UCSD-AML1 (cell line): ENCODE data around the gene PARP6.

ENCODE experiments used
- DNase-seq: peaks from one replicate; lab custom pipeline; 2025; ENCODE audit not compliant: unreplicated experiment; lab: John Stamatoyannopoulos, UW

Gene PARP6, protein sequence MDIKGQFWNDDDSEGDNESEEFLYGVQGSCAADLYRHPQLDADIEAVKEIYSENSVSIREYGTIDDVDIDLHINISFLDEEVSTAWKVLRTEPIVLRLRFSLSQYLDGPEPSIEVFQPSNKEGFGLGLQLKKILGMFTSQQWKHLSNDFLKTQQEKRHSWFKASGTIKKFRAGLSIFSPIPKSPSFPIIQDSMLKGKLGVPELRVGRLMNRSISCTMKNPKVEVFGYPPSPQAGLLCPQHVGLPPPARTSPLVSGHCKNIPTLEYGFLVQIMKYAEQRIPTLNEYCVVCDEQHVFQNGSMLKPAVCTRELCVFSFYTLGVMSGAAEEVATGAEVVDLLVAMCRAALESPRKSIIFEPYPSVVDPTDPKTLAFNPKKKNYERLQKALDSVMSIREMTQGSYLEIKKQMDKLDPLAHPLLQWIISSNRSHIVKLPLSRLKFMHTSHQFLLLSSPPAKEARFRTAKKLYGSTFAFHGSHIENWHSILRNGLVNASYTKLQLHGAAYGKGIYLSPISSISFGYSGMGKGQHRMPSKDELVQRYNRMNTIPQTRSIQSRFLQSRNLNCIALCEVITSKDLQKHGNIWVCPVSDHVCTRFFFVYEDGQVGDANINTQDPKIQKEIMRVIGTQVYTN

DNA sequence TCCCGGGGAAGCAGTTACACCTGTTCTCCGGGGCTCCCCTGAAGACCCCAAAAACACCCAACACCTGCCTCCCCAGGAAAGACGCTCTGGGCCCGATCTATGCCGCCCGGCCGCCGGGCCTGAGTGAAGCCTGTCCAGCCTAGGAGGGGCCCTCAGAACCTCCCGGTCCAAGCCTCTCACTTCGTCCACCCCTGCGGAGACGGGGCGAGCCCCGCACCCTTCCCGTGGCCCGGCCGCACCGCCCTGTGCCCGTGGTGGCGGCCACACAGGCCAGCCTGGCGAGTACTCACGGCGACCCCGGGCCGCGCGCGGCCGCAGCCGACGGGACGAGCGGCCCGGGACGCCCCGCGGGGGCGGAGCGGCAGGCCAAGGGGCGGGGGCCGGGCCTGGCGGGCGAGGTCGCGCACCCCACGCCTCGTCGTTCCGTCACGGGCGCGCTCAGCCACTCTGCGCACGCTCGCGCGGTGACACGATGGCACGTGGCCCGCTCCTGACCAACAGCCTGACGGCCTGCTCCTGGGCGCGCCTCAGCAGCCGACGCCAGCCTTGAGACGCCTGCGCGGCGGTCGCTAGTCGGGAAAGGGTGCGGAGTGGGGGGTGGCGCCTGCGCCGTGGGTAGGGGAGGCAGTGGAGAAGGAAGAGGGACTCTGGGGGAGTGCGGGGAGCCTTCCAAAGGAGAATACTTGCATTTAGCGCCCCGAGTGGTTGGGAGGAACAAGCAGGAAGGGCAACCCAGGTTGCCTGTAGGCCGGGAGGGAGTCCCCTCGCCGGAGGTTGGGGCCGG, at the start of gene PARP6:
Gene PARP6, minus strand, starts transcription at position 342 of the 784 bp plus-strand sequence. CDS start 5,077 bp downstream, outside the sequence.
- DNase-seq: peak; percentile 100

DNA sequence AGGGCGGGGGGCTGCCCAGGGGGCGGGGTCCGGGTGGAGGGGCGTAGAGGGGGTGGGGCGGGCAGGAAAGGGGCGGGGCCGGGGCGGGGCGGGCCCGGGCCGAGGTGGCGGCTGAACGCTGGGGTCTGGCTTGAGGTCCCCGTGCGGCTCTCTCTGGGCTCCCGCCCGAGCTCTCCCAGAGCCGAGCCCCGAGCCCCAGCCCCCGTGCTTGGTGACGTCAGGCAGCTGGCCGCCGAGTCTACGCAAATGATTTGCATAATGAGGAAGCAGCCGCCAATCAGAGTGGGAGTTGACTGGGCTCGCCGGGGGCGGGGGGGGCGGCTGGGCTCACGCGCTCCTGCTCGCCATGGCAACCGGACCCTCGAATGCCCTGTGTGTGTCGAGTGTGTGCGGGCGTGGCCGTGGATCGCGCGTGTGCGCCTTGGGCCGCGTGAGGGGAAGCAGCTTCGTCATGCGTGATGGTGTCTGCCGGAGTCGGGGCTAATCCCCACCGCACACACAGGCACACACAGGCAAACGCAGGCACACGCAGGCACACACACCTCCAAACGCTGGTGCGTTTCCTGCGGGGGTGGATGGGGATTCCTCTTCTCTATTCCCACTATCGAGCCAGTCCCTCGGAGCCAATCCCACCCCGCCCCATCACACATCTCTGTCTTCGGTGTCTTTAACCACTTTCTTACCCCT, 47.8 kb upstream of the PARP6 start, which contains the start of gene CELF6:
Gene CELF6, minus strand, starts transcription at position 173 of the 687 bp plus-strand sequence. CDS start 283 bp downstream, outside the sequence.
- peak; percentile 64 for DNase-seq

DNA sequence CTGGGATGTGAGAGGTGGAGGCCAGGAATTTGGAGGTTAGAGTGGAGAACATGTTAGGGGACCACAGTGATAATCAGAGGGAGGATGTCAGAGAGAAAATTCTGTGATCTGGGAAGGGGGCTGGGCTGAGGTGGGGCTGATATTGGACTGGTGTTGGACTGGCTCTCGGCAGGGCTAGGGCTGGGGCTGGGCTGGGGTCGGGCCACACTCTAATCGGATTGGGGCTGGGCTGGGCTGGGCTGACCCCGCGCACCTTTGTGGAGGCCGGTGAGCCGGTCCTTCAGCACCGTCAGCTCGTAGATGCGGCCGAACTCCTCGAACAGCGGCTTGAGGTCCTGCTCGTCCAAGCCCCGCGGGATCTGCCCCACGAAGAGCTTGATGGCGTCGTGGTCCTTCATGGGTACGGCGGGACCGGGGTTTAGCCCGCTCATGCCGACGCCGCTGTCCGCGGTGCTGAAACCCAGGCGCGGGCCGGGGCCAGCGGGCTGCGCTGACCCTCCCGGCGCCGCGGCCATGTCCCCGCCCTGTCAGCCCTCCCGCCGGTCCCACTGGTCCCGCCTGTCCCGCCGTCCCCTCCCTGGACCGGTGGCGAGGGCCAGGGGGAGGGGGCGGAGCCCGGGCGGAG, 47.1 kb upstream of the PARP6 start:
- DNase-seq: peak; percentile 25

GRCh38 chr15:72318408-72318942, 46.1 kb upstream of the PARP6 start:
- DNase-seq: no peak

GRCh38 chr15:72315706-72316370, 43.5 kb upstream of the PARP6 start:
- no peak for DNase-seq

DNA sequence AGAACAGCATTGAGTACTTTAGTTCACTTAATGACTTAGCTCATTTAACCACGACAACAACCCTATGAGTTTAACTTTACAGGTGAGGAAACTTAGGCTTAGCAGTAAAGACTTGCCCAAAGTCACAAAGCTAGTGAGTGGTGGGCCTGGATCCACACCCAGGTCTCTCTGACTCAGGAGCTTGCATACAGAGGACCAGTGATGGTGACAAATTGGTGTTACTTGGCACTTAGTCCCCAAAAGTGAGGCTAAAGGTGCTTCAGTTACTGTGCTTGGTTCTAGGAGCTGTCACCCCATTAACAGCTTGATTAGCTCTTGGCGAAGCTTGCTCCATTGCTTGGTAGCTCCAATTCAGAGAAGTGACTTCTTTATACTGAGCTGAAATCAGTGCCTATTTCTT, 41.5 kb upstream of the PARP6 start:
- no peak for DNase-seq

DNA sequence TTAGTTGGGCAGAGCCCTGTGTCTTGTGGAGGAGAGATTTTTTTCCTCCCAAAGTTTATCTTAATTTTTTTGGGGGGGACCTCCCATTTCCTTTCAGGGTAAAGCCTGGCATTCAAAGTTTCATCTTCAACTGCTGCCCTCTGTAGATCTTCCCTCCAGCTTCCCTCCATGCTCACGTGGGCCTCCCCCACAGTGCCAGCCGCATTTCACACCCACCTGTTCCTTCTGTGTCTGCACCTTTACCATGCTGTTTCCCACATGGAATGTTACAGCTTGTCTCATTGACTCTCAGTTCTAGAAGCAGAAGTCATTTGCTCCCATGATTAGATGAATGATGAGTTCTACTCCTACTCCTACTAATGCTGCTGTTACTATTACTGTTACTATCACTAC, 41.1 kb upstream of the PARP6 start:
- DNase-seq: no peak

DNA sequence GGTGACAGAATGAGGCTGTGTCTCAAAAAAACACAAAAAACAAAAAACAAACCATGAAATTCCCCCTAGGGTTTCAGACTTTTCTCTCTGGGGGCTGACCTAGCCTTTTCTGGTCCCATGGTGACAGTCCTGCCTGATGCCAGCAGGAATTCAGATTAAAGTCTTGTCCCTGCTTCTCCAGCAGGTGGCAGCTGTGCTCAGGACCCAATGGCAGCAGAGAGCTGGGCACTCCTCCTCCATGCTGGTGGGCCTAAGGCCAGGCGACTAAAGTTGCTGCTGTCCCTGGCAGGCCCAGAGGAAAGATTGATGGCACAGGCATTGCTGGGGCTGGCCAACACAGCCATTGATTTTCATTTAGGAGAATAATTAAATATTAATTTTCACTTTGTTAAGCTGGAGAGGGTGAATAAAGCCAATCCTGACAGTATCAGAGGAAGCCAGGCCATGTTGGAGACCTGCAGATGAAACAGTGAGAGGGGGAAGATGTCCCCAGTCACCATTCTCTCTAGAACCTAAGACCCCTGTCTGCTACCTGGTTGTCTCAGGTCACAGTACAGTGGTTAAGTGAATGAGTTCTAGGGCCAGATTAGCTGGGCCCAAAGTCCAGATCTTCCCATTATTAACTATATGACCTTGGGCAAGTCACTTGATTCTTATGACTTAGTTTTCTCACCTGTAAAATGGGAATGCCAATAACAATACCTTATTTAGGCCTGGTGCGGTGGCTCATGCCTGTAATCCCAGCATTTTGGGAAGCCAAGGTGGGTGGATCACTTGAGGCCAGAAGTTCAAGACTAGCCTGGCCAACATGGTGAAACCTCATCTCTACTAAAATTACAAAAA, 40.5 kb upstream of the PARP6 start:
- DNase-seq: peak; percentile 49

DNA sequence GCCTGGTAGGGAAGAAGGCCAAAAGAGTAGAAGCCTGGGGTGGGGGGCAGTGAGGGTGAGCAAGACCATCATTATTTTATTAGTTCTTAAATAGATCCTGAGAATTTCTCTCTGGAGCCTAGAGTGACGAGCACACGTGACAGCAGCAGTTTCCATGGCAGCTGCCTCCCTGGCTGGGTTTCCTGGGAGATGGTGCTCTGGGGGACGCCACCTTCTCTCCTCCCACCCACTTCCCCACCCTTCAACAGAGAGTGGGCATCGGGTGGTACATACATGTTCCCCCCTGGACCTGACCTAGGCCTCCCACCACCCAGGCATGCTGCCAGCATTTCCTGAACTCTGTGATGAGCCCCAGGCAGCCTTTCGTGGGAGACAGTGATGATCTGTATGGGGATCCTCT, 34.7 kb upstream of the PARP6 start:
- no peak for DNase-seq

GRCh38 chr15:72306211-72306785, 33.9 kb upstream of the PARP6 start:
- DNase-seq: peak; percentile 18

- no peak for DNase-seq
Measured at GRCh38 chr15:72304596-72304995, 32.2 kb upstream of the PARP6 start.

- no peak for DNase-seq
Measured at GRCh38 chr15:72302955-72303354, 30.6 kb upstream of the PARP6 start.

DNA sequence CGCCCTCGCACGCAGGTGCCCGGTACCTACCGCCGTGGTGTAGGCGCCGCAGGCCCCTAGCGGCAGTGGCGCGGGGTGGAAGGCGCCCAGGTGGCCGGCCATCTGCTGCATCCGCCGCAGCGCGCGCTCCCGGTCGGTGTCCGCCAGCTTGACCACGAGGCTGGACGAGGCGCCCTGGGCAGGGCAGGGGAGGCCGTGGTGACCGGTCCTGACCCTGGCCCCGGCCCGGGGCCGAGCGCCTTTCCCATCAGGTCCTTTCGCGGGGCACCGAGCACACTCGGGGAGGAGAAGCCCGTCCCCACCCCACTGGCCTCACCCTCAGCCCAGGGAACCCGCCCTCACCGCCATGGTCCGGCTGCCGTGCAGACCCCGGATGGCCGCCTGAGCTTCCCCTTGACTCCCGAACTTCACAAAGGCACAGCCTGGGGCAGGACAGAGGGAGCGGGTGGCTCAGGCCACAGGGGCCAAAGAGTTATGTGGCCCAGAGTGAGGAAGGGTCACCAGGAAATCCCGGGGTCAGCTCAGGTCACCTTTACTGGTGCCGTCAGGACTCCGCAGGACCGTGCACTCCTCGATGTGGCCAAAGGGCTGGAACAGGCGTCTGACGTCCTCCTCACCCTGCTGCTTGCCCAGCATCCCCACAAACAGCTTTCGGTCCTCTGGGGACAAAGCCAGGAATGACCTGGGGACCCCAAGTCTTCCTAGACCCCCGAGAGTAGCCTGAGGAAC, 17.4 kb upstream of the PARP6 start:
- no peak for DNase-seq

GRCh38 chr15:72288796-72289596, 16.6 kb upstream of the PARP6 start:
- no peak for DNase-seq

GRCh38 chr15:72285927-72286516, 13.7 kb upstream of the PARP6 start:
- peak; percentile 48 for DNase-seq

GRCh38 chr15:72285402-72285801, 13.0 kb upstream of the PARP6 start:
- DNase-seq: no peak

DNA sequence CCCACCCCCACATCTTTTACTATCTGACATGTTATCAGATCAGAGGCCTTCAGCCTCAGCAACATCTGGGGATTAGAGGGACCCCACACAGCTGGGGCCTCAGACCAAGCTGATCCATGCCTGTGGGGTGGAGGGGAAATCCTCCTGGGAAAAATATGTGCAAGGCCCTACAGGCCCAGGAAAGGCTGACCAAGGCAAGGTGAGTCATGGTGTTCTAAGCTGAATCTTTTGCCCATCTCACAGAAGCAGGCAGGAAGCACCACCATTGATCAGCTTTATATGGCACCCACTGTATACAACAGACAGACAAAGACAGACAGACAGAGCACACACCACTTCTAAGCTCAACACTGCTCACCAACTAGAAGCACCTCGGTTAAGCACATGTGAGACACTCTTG, 12.4 kb upstream of the PARP6 start:
- no peak for DNase-seq
